CD4-positive, alpha-beta T cell (primary cell): ENCODE data around the gene MFSD12. TPM values are rescaled to one million over a fixed set of nuclear protein-coding genes. Genes with fewer than 3 reads are reported as not detected.

ENCODE experiments used
- ATAC-seq: fragments of 200-7000 bp; cut with Tn5 transposase; one replicate; pipeline ENCODE4 v1.10.0; 2022; ENCODE audit warnings: mild to moderate bottlenecking; ENCODE audit not compliant: poor library complexity
- CTCF ChIA-PET: fragments of 350-600 bp; sonication (Branson Sonifier 250); formaldehyde crosslinking; loops from one replicate; lab custom pipeline; 2021; ENCODE audit warnings: antibody characterized with exemption, inconsistent platforms; lab: Charles Lee
- POLR2A ChIA-PET: fragments of 350-600 bp; sonication (Branson Sonifier 250); formaldehyde crosslinking; loops from one replicate; lab custom pipeline; 2021; ENCODE audit warnings: antibody characterized with exemption, inconsistent platforms; lab: Charles Lee
- DNase-seq, 14 experiments: peaks; one replicate each; pipeline ENCODE4 v3.0.0-alpha.2; 2013 to 2020; ENCODE audit warnings: mixed read lengths in 2 of 14
- H3K27ac ChIP-seq, 2 donors: one replicate each; pipeline versions ENCODE4 v1.5.1 to v1.7.0; 2013; ENCODE audit warnings: low read length in 2 of 2, low read depth in 1 of 2, mild to moderate bottlenecking in 1 of 2
- H3K27me3 ChIP-seq, 2 experiments: 1 replicate in 1 of 2; 2 replicates in 1 of 2; pipeline versions ENCODE4 v1.6.1 to v1.7.0; 2013; ENCODE audit warnings: low read length in 2 of 2, control low read depth in 1 of 2, mild to moderate bottlenecking in 1 of 2, moderate library complexity in 1 of 2; ENCODE audit not compliant: insufficient read depth in 2 of 2, control insufficient read depth in 1 of 2
- H3K36me3 ChIP-seq: one replicate; pipeline ENCODE4 v1.6.1; 2013; ENCODE audit warnings: low read length, control low read depth; ENCODE audit not compliant: insufficient read depth
- H3K4me1 ChIP-seq: one replicate; pipeline ENCODE4 v1.6.1; 2013; ENCODE audit warnings: low read length, control low read depth; ENCODE audit not compliant: insufficient read depth
- H3K4me3 ChIP-seq: one replicate; pipeline ENCODE4 v1.5.1; 2013; ENCODE audit warnings: mild to moderate bottlenecking, low read length, moderate library complexity
- H3K9me3 ChIP-seq, 2 experiments: 1 replicate in 1 of 2; 2 replicates in 1 of 2; pipeline versions ENCODE4 v1.6.1 to v1.7.0; 2013; ENCODE audit warnings: low read length in 2 of 2, mild to moderate bottlenecking in 2 of 2, control low read depth in 1 of 2, moderate library complexity in 1 of 2; ENCODE audit not compliant: control insufficient read depth in 1 of 2, insufficient read depth in 1 of 2
- H3K27ac Mint-ChIP-seq: one replicate; pipeline ENCODE4 v1.8.0; 2020; ENCODE audit warnings: mixed read lengths
- H3K27me3 Mint-ChIP-seq: one replicate; pipeline ENCODE4 v1.8.0; 2021; ENCODE audit warnings: mixed read lengths
- H3K36me3 Mint-ChIP-seq: one replicate; pipeline ENCODE4 v1.8.0; 2021; ENCODE audit warnings: low read depth, mixed read lengths
- H3K4me1 Mint-ChIP-seq: one replicate; pipeline ENCODE4 v1.8.0; 2021; ENCODE audit warnings: low read depth, mixed read lengths
- H3K4me3 Mint-ChIP-seq: one replicate; pipeline ENCODE4 v1.8.0; 2020; ENCODE audit warnings: mild to moderate bottlenecking, mixed read lengths
- H3K9me3 Mint-ChIP-seq: one replicate; pipeline ENCODE4 v1.8.0; 2020; ENCODE audit warnings: mixed read lengths
- intact Hi-C, 2 experiments: fragments of 100-400 bp; cut with DNase I in 1 of 2; cut with micrococcal nuclease in 1 of 2; formaldehyde crosslinking; loops; one replicate each; pipeline versions ENCODE4 v1.15.1 to v1.9.0; 2023 to 2025; cut with DNase I, micrococcal nuclease
- total RNA-seq, 174 experiments: library from RNA in 2 of 174; stranded (reverse) in 2 of 174; gene quantifications; one replicate each; pipeline ENCODE4 v1.2.3 and lab custom pipeline; 2021 to 2026
- TF ChIP-seq, protein P1 (sequence below): fragments of 200-600 bp; IDR thresholded peaks from one replicate; pipeline ENCODE4 v1.8.0; 2022; ENCODE audit warnings: antibody characterized with exemption, mild to moderate bottlenecking

Gene MFSD12
- total RNA-seq, 2 experiments from 2014 or later: 62.5 to 65.0 TPM

DNA sequence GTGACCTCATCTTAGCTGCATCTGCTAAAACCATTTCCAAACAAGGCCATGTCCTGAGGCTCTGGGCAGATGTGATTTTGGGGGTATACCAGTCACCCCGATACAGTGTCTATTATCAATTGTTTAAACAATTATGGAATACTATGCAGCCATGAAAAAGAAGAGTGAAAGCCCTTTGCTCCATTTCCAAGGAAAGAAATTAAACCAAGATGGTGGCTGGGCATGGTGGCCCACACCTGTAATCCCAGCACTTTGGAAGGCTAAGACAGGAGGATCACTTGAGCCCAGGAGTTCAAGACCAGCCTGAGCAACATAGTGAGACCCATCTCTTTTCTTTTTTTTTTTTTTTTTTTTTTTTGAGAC, 17.6 kb downstream of the MFSD12 start:
- H3K4me1 Mint-ChIP-seq: no peaks in the 10 kb centered on the region
- no peak overlapping the region for H3K4me3 ChIP-seq
- no peak overlapping the region for H3K27ac ChIP-seq
- H3K4me1 ChIP-seq: peaks cover 3% of the 10 kb centered on the region
- CTCF ChIA-PET: no interaction called here
- H3K9me3 ChIP-seq: peaks cover 0 to 10% of the 10 kb centered on the region in 2 experiments
- DNase-seq (no peak), ATAC-seq (no peak)
- no peaks in the 10 kb centered on the region for H3K27me3 Mint-ChIP-seq
- H3K9me3 Mint-ChIP-seq: no peaks in the 10 kb centered on the region
- peaks cover 23% of the 10 kb centered on the region for H3K36me3 ChIP-seq
- H3K27ac Mint-ChIP-seq: peak overlapping the region; percentile 55
- intact Hi-C loops: no loop called here
- POLR2A ChIA-PET: interaction anchor here (1.2 kb wide), 1 partner anchor 14 kb away, joined by 3 read pairs; no protein-coding TSS in a partner anchor
- H3K4me3 Mint-ChIP-seq: no peak overlapping the region
- TF ChIP-seq, protein P1, sequence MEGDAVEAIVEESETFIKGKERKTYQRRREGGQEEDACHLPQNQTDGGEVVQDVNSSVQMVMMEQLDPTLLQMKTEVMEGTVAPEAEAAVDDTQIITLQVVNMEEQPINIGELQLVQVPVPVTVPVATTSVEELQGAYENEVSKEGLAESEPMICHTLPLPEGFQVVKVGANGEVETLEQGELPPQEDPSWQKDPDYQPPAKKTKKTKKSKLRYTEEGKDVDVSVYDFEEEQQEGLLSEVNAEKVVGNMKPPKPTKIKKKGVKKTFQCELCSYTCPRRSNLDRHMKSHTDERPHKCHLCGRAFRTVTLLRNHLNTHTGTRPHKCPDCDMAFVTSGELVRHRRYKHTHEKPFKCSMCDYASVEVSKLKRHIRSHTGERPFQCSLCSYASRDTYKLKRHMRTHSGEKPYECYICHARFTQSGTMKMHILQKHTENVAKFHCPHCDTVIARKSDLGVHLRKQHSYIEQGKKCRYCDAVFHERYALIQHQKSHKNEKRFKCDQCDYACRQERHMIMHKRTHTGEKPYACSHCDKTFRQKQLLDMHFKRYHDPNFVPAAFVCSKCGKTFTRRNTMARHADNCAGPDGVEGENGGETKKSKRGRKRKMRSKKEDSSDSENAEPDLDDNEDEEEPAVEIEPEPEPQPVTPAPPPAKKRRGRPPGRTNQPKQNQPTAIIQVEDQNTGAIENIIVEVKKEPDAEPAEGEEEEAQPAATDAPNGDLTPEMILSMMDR: no peak
- H3K27me3 ChIP-seq: no peaks in the 10 kb centered on the region
- H3K36me3 Mint-ChIP-seq: peaks cover 35% of the 10 kb centered on the region

DNA sequence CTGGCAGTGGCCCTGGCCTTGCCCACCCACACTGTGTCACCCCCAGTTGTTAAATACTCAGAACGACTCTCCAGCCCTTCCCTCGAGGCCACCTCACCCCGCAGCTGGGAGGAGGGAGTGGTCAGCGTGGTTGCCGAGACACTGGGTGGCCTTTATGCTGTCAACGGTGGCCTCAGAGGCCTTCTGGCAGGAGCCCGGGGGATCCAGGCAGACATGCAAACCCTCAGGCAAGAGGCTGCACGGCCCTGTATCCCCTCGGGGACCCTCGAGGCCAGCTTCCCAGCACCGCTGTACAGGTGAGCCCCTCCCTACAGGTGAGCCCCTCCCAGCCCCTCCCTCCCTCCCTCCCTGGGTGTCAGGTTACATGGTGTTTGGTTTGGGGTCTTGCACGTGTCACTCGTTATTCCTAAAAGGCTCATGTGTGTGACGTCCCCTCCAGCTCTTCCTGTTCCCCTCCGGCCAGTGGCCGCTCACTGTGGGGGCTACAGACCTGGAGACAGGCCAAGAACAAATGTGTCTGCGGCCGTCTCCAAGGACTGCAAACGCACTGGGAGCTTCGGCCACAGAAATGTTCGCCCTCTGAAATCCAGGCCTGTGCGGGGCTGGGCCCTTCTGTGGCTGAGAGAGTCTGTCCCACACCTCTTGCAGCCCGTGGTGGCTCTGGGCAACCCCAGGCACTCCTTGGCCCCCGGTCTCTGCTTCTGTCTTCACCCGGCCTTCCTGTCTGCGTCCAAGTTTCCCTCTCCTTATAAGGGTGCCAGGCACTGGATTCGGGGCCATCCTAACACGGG, 18.2 kb downstream of the MFSD12 start, which contains the start of gene TEKTIP1:
Gene TEKTIP1 (plus strand): TSS at position 210 of the 791 bp plus-strand sequence. CDS start 4 bp downstream, at position 214.
- DNase-seq: no peak
- no peak for ATAC-seq
- CTCF ChIA-PET: no interaction called here
- Histone ChIP-seq H3K27ac (no peak within 1 kb of the TSS), H3K36me3 (peaks cover 24% of the 10 kb centered on the region), H3K4me1 (no peaks in the 10 kb centered on the region), H3K27me3 (no peaks in the 10 kb centered on the region), H3K9me3 (peaks cover 0 to 10% of the 10 kb centered on the region in 2 experiments), H3K4me3 (no peak within 1 kb of the TSS)
- TF ChIP-seq, protein P1: no peak
- H3K9me3 Mint-ChIP-seq: no peaks in the 10 kb centered on the region
- intact Hi-C loops: no loop called here
- POLR2A ChIA-PET: interaction anchor here (0.7 to 1.2 kb wide), 2 partner anchors 15 to 38 kb away, joined by 3 read pairs; no protein-coding TSS in a partner anchor
- H3K27me3 Mint-ChIP-seq: no peaks in the 10 kb centered on the region
- no peaks in the 10 kb centered on the region for H3K4me1 Mint-ChIP-seq
- H3K36me3 Mint-ChIP-seq: peaks cover 41% of the 10 kb centered on the region
- no peak within 1 kb of the TSS for H3K4me3 Mint-ChIP-seq
- peak within 1 kb of the TSS; percentile 55 for H3K27ac Mint-ChIP-seq

DNA sequence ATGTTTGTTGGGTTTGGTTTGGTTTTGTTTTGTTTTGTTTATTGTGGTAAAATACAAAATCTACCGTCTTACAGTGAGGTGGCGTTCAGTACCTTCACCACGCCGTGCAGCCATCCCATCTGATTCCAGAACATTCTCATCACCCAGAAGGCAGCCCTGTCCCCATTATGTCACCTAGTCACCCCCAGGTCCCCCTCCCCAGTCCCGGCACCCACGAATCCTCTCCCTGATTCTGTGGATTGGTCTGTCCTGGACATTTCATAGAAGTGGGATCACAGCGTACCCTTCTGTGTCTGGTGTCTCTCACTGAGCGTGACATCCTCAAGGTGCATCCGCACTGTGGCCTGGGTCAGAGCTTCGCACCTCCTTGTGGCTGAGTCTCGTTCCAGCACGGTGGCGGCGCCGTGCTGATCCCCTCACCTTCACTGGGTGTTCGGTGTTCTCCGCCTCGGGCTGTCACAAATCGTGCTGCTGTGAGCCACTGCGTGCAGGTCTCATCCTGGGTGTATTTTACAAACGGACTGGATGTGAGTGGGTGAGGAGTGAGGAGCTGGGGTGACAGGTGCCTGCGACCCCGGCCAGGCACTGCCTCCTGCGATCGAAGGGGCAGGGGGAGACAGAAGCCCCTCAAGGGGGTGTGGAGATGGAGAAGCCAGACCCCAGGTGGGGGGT, 19.0 kb downstream of the MFSD12 start:
- ATAC-seq: peak; percentile 16
- peaks cover 30% of the 10 kb centered on the region for H3K36me3 ChIP-seq
- peaks cover 46% of the 10 kb centered on the region for H3K36me3 Mint-ChIP-seq
- no peak overlapping the region for H3K4me3 Mint-ChIP-seq
- peaks cover 0 to 10% of the 10 kb centered on the region in 2 experiments for H3K9me3 ChIP-seq
- H3K27ac Mint-ChIP-seq: peak overlapping the region; percentile 42
- POLR2A ChIA-PET: interaction anchor here (0.7 to 1.2 kb wide), 2 partner anchors 16 to 37 kb away, joined by 3 read pairs; no protein-coding TSS in a partner anchor
- CTCF ChIA-PET: no interaction called here
- no peaks in the 10 kb centered on the region for H3K4me1 ChIP-seq
- no peaks in the 10 kb centered on the region for H3K27me3 Mint-ChIP-seq
- H3K4me1 Mint-ChIP-seq: no peaks in the 10 kb centered on the region
- H3K9me3 Mint-ChIP-seq: no peaks in the 10 kb centered on the region
- no peaks in the 10 kb centered on the region for H3K27me3 ChIP-seq
- TF ChIP-seq, protein P1: no peak
- no peak overlapping the region for H3K4me3 ChIP-seq
- intact Hi-C loops: no loop called here
- DNase-seq: no peak
- H3K27ac ChIP-seq: no peak overlapping the region
